ENCODE data around the gene TRRAP. TPM values are rescaled to one million over a fixed set of nuclear protein-coding genes. Genes with fewer than 3 reads are reported as not detected.
A peak's percentile ranks its signal among the peaks of the same experiment; 100 is the strongest.

TRRAP gene
- total RNA-seq, 1 donor from 2014 or later: 35.6 TPM

- Histone ChIP-seq H3K9me3 (no peaks in the 10 kb centered on the region), H3K36me3 (peaks cover 71% of the 10 kb centered on the region), H3K27ac (peak overlapping the region; percentile 42), H3K27me3 (no peaks in the 10 kb centered on the region), H3K4me1 (no peaks in the 10 kb centered on the region), H3K4me3 (no peak overlapping the region)
- DNase-seq (no peak), ATAC-seq (no peak)
- intact Hi-C loops (cut with DNase I): no loop called here
- TF ChIP-seq, protein P1, sequence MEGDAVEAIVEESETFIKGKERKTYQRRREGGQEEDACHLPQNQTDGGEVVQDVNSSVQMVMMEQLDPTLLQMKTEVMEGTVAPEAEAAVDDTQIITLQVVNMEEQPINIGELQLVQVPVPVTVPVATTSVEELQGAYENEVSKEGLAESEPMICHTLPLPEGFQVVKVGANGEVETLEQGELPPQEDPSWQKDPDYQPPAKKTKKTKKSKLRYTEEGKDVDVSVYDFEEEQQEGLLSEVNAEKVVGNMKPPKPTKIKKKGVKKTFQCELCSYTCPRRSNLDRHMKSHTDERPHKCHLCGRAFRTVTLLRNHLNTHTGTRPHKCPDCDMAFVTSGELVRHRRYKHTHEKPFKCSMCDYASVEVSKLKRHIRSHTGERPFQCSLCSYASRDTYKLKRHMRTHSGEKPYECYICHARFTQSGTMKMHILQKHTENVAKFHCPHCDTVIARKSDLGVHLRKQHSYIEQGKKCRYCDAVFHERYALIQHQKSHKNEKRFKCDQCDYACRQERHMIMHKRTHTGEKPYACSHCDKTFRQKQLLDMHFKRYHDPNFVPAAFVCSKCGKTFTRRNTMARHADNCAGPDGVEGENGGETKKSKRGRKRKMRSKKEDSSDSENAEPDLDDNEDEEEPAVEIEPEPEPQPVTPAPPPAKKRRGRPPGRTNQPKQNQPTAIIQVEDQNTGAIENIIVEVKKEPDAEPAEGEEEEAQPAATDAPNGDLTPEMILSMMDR (IDR thresholded peaks at IDR 0.05): no peak
Measured at GRCh38 chr7:99029466-99030435, 151.4 kb downstream of the TRRAP start.

- intact Hi-C loops (cut with DNase I): no loop called here
- ATAC-seq (no peak), DNase-seq (peak; percentile 18)
- H3K27me3 ChIP-seq: no peaks in the 10 kb centered on the region
- TF ChIP-seq, protein P1 (IDR thresholded peaks at IDR 0.05): no peak
- no peaks in the 10 kb centered on the region for H3K4me1 ChIP-seq
- peaks cover 78% of the 10 kb centered on the region for H3K36me3 ChIP-seq
- H3K27ac ChIP-seq: peak overlapping the region; percentile 42
- no peaks in the 10 kb centered on the region for H3K9me3 ChIP-seq
- H3K4me3 ChIP-seq: no peak overlapping the region
Measured at GRCh38 chr7:99030457-99030856, 152.1 kb downstream of the TRRAP start.

- DNase-seq: no peak
- no peak for ATAC-seq
- no peak overlapping the region for H3K4me3 ChIP-seq
- H3K27me3 ChIP-seq: no peaks in the 10 kb centered on the region
- H3K9me3 ChIP-seq: no peaks in the 10 kb centered on the region
- H3K27ac ChIP-seq: peak overlapping the region; percentile 42
- intact Hi-C loops (cut with DNase I): no loop called here
- TF ChIP-seq, protein P1 (IDR thresholded peaks at IDR 0.05): no peak
- no peaks in the 10 kb centered on the region for H3K4me1 ChIP-seq
- H3K36me3 ChIP-seq: peaks cover 83% of the 10 kb centered on the region
Measured at GRCh38 chr7:99030951-99031350, 152.6 kb downstream of the TRRAP start.

DNA sequence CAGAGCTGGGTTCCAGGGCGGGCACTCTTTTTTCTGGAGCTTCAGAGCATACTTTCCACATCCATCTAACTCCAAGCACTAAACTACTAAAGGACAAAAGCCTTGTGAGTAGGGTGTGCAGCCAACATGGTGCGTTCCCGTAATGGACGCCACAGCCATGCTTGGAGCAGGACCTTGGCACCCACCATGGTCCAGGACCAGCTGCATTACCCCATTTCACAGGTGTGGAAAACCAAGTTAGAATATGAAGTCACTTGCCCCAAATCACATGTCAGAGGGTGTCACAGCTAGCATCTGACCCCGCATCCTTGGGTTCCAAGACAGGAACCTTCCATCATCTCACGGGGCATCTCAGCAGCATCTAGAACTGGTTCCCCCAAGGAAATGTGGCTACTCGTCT, 153.2 kb downstream of the TRRAP start:
- Histone ChIP-seq H3K36me3 (peaks cover 89% of the 10 kb centered on the region), H3K27ac (peak overlapping the region; percentile 6)

GRCh38 chr7:99032928-99033327, 154.6 kb downstream of the TRRAP start:
- Histone ChIP-seq H3K4me3 (no peak overlapping the region), H3K36me3 (peaks cover 99% of the 10 kb centered on the region), H3K4me1 (no peaks in the 10 kb centered on the region), H3K9me3 (no peaks in the 10 kb centered on the region), H3K27ac (no peak overlapping the region), H3K27me3 (no peaks in the 10 kb centered on the region)
- TF ChIP-seq, protein P1 (IDR thresholded peaks at IDR 0.05): no peak
- DNase-seq: no peak
- intact Hi-C loops (cut with DNase I): no loop called here
- no peak for ATAC-seq

More for the DNA sequence above, 153.2 kb downstream of the TRRAP start:
- intact Hi-C loops (cut with DNase I): no loop called here
- no peak for DNase-seq
- Histone ChIP-seq H3K4me3 (no peak overlapping the region), H3K4me1 (no peaks in the 10 kb centered on the region), H3K9me3 (no peaks in the 10 kb centered on the region), H3K27me3 (no peaks in the 10 kb centered on the region)
- no peak for ATAC-seq
- TF ChIP-seq, protein P1 (IDR thresholded peaks at IDR 0.05): no peak
